ENCODE results near the gene TOX2. TPM values are rescaled to one million over a fixed set of nuclear protein-coding genes. Genes with fewer than 3 reads are reported as not detected.

TOX2 gene
- total RNA-seq, 2 donors from 2014 or later, result 17.5 to 42.8 TPM

- no peak for ATAC-seq (replicated peaks in 1 of 2)
- no peak overlapping the region for H3K27ac Mint-ChIP-seq
- peaks cover 54% of the 10 kb centered on the region for H3K4me1 Mint-ChIP-seq (ENCODE audit: low read depth)
Measured at GRCh38 chr20:43938017-43938655, 23.5 kb downstream of the TOX2 start.

GRCh38 chr20:43938932-43939761, 24.5 kb downstream of the TOX2 start:
- Mint-ChIP-seq H3K27me3 (ENCODE audit: low read depth) (peaks cover 38% of the 10 kb centered on the region), H3K9me3 (no peaks in the 10 kb centered on the region), H3K27ac (no peak overlapping the region), H3K4me3 (no peak overlapping the region), H3K4me1 (ENCODE audit: low read depth) (peaks cover 65% of the 10 kb centered on the region), H3K36me3 (ENCODE audit: insufficient read depth in 2 of 2) (no peaks in the 10 kb centered on the region)
- no peak for DNase-seq
- ATAC-seq (replicated peaks in 1 of 2), result no peak

More at GRCh38 chr20:43938017-43938655, 23.5 kb downstream of the TOX2 start:
- no peaks in the 10 kb centered on the region for H3K9me3 Mint-ChIP-seq
- H3K36me3 Mint-ChIP-seq (ENCODE audit: insufficient read depth in 2 of 2), result no peaks in the 10 kb centered on the region
- DNase-seq, result no peak
- H3K27me3 Mint-ChIP-seq (ENCODE audit: low read depth), result peaks cover 34% of the 10 kb centered on the region
- H3K4me3 Mint-ChIP-seq, result no peak overlapping the region

GRCh38 chr20:43939762-43940121, 25.1 kb downstream of the TOX2 start:
- Mint-ChIP-seq H3K36me3 (ENCODE audit: insufficient read depth in 2 of 2) (no peaks in the 10 kb centered on the region), H3K9me3 (no peaks in the 10 kb centered on the region), H3K27ac (no peak overlapping the region), H3K4me3 (no peak overlapping the region), H3K4me1 (ENCODE audit: low read depth) (peaks cover 66% of the 10 kb centered on the region), H3K27me3 (ENCODE audit: low read depth) (peaks cover 44% of the 10 kb centered on the region)
- ATAC-seq (replicated peaks in 1 of 2) (no peak), DNase-seq (no peak)

- peak overlapping the region in 1 of 2 donors; percentile 16 for H3K4me3 Mint-ChIP-seq
- no peaks in the 10 kb centered on the region for H3K9me3 Mint-ChIP-seq
- peak; percentile 54 to 62 for ATAC-seq (replicated peaks in 1 of 2)
- DNase-seq, result no peak
- no peak overlapping the region for H3K27ac Mint-ChIP-seq
- peaks cover 53% of the 10 kb centered on the region for H3K27me3 Mint-ChIP-seq (ENCODE audit: low read depth)
- peaks cover 0 to 3% of the 10 kb centered on the region in 2 donors for H3K36me3 Mint-ChIP-seq (ENCODE audit: insufficient read depth in 2 of 2)
- H3K4me1 Mint-ChIP-seq (ENCODE audit: low read depth), result peaks cover 75% of the 10 kb centered on the region
Measured at GRCh38 chr20:43940518-43941225, 26.0 kb downstream of the TOX2 start.

- peak overlapping the region; percentile 67 to 69 for H3K4me3 Mint-ChIP-seq
- no peak for ATAC-seq (replicated peaks in 1 of 2)
- H3K27me3 Mint-ChIP-seq (ENCODE audit: low read depth), result peaks cover 55% of the 10 kb centered on the region
- H3K9me3 Mint-ChIP-seq, result no peaks in the 10 kb centered on the region
- H3K27ac Mint-ChIP-seq, result no peak overlapping the region
- peaks cover 0 to 3% of the 10 kb centered on the region in 2 donors for H3K36me3 Mint-ChIP-seq (ENCODE audit: insufficient read depth in 2 of 2)
- peaks cover 83% of the 10 kb centered on the region for H3K4me1 Mint-ChIP-seq (ENCODE audit: low read depth)
- DNase-seq, result no peak
Measured at GRCh38 chr20:43941476-43942200, 27.0 kb downstream of the TOX2 start.

- Mint-ChIP-seq H3K4me3 (peak overlapping the region; percentile 67 to 69), H3K9me3 (no peaks in the 10 kb centered on the region), H3K36me3 (ENCODE audit: insufficient read depth in 2 of 2) (peaks cover 0 to 3% of the 10 kb centered on the region in 2 donors), H3K4me1 (ENCODE audit: low read depth) (peaks cover 80% of the 10 kb centered on the region), H3K27me3 (ENCODE audit: low read depth) (peaks cover 52% of the 10 kb centered on the region), H3K27ac (no peak overlapping the region)
- peak; percentile 12 for ATAC-seq (replicated peaks in 1 of 2)
- no peak for DNase-seq
Measured at GRCh38 chr20:43942201-43942590, 27.5 kb downstream of the TOX2 start.

GRCh38 chr20:43942667-43943285, 28.1 kb downstream of the TOX2 start:
- peaks cover 0 to 3% of the 10 kb centered on the region in 2 donors for H3K36me3 Mint-ChIP-seq (ENCODE audit: insufficient read depth in 2 of 2)
- peak; percentile 73 to 78 for ATAC-seq (replicated peaks in 1 of 2)
- no peaks in the 10 kb centered on the region for H3K9me3 Mint-ChIP-seq
- H3K4me3 Mint-ChIP-seq, result peak overlapping the region; percentile 67 to 69
- H3K27me3 Mint-ChIP-seq (ENCODE audit: low read depth), result peaks cover 55% of the 10 kb centered on the region
- peak; percentile 13 for DNase-seq
- peaks cover 82% of the 10 kb centered on the region for H3K4me1 Mint-ChIP-seq (ENCODE audit: low read depth)
- no peak overlapping the region for H3K27ac Mint-ChIP-seq

GRCh38 chr20:43943725-43944124, 29.1 kb downstream of the TOX2 start:
- no peak for ATAC-seq (replicated peaks in 1 of 2)
- DNase-seq, result no peak
- peak overlapping the region in 1 of 2 donors; percentile 69 for H3K4me3 Mint-ChIP-seq
- peaks cover 0 to 3% of the 10 kb centered on the region in 2 donors for H3K36me3 Mint-ChIP-seq (ENCODE audit: insufficient read depth in 2 of 2)
- no peak overlapping the region for H3K27ac Mint-ChIP-seq
- H3K9me3 Mint-ChIP-seq, result no peaks in the 10 kb centered on the region
- peaks cover 59% of the 10 kb centered on the region for H3K27me3 Mint-ChIP-seq (ENCODE audit: low read depth)
- H3K4me1 Mint-ChIP-seq (ENCODE audit: low read depth), result peaks cover 81% of the 10 kb centered on the region

GRCh38 chr20:43944653-43945235, 30.1 kb downstream of the TOX2 start:
- peaks cover 0 to 3% of the 10 kb centered on the region in 2 donors for H3K36me3 Mint-ChIP-seq (ENCODE audit: insufficient read depth in 2 of 2)
- no peak for ATAC-seq (replicated peaks in 1 of 2)
- no peak overlapping the region for H3K4me3 Mint-ChIP-seq
- H3K27ac Mint-ChIP-seq, result peak overlapping the region; percentile 4
- no peak for DNase-seq
- H3K9me3 Mint-ChIP-seq, result no peaks in the 10 kb centered on the region
- peaks cover 60% of the 10 kb centered on the region for H3K27me3 Mint-ChIP-seq (ENCODE audit: low read depth)
- H3K4me1 Mint-ChIP-seq (ENCODE audit: low read depth), result peaks cover 80% of the 10 kb centered on the region

GRCh38 chr20:43945391-43946205, 30.9 kb downstream of the TOX2 start:
- H3K36me3 Mint-ChIP-seq (ENCODE audit: insufficient read depth in 2 of 2), result peaks cover 0 to 3% of the 10 kb centered on the region in 2 donors
- H3K4me3 Mint-ChIP-seq, result no peak overlapping the region
- DNase-seq (no peak), ATAC-seq (replicated peaks in 1 of 2) (no peak)
- no peaks in the 10 kb centered on the region for H3K9me3 Mint-ChIP-seq
- peak overlapping the region; percentile 4 for H3K27ac Mint-ChIP-seq
- H3K4me1 Mint-ChIP-seq (ENCODE audit: low read depth), result peaks cover 80% of the 10 kb centered on the region
- peaks cover 53% of the 10 kb centered on the region for H3K27me3 Mint-ChIP-seq (ENCODE audit: low read depth)

GRCh38 chr20:43946206-43946491, 31.5 kb downstream of the TOX2 start:
- Mint-ChIP-seq H3K9me3 (no peaks in the 10 kb centered on the region), H3K36me3 (ENCODE audit: insufficient read depth in 2 of 2) (peaks cover 0 to 3% of the 10 kb centered on the region in 2 donors), H3K27me3 (ENCODE audit: low read depth) (peaks cover 49% of the 10 kb centered on the region), H3K27ac (no peak overlapping the region), H3K4me3 (no peak overlapping the region), H3K4me1 (ENCODE audit: low read depth) (peaks cover 78% of the 10 kb centered on the region)
- DNase-seq (no peak), ATAC-seq (replicated peaks in 1 of 2) (no peak)

All from activated T-cell treated with anti-CD3 and anti-CD28 coated beads, Interleukin-2, amount 50 U/mL, for 72 hours (primary cell).